Pancreas (tissue), 10 donors: ENCODE measurements around the gene SLC16A3. TPM values are rescaled to one million over a fixed set of nuclear protein-coding genes. Genes with fewer than 3 reads are reported as not detected.
A peak's percentile ranks its signal among the peaks of the same experiment; 100 is the strongest.
"Not testable (repeated sequence)": the region's sequence is repeated elsewhere in the genome, so short reads cannot be mapped to it uniquely, and the experiment has no call there.

Source experiments
- ATAC-seq, 4 donors: fragments of 200-7000 bp; cut with Tn5 transposase; one replicate each; pipeline versions ENCODE4 v1.8.0 to v1.9.1; 2020; ENCODE audit warnings: mild to moderate bottlenecking in 4 of 4, moderate library complexity in 4 of 4
- DNase-seq, 6 donors: peaks; one replicate each; pipeline ENCODE4 v3.0.0-alpha.2; 2020
- FAIRE-seq: peaks from 2 replicates; lab custom pipeline; 2012; peaks lifted over from hg19 to GRCh38; lab: Jason Lieb, UNC
- H3K27ac ChIP-seq, 4 donors: fragments of 200-600 bp; sonication (generic); 1 replicate in 3 of 4; 2 replicates in 1 of 4; pipeline versions ENCODE4 v1.5.0 to v1.8.0; 2020
- H3K27me3 ChIP-seq, 4 donors: fragments of 200-600 bp; one replicate each; pipeline ENCODE4 v1.8.0; 2021
- H3K36me3 ChIP-seq, 3 donors: fragments of 200-600 bp; sonication (generic) in 1 of 3; one replicate each; pipeline versions ENCODE4 v1.5.0 to v1.8.0; 2020 to 2021
- H3K4me1 ChIP-seq, 3 donors: fragments of 200-600 bp; one replicate each; pipeline ENCODE4 v1.8.0; 2021
- H3K4me3 ChIP-seq, 4 donors: fragments of 200-600 bp; sonication (generic) in 2 of 4; one replicate each; pipeline versions ENCODE4 v1.5.0 to v1.8.0; 2020 to 2021
- H3K9me3 ChIP-seq, 4 donors: fragments of 200-600 bp; one replicate each; pipeline ENCODE4 v1.8.0; 2021
- CTCF ChIP-seq, 4 donors: fragments of 200-600 bp; sonication (generic) in 3 of 4; IDR thresholded peaks; one replicate each; pipeline versions ENCODE4 v1.5.0 to v1.8.0; 2021; ENCODE audit warnings: antibody characterized with exemption in 4 of 4
- WGBS, 2 donors: extraction: QIAGEN DNeasy Blood & Tissue Kit; methylation state at CpG; one replicate each; pipeline ENCODE4 v1.1.7; 2013; 5-methylcytosine and 5-hydroxymethylcytosine counted together
- intact Hi-C, 3 donors: fragments of 100-400 bp; cut with DNase I; formaldehyde crosslinking; loops; one replicate each; pipeline versions ENCODE4 v1.11.1 to v1.14.2; 2022
- polyA plus RNA-seq, 2 donors: library from polyadenylated mRNA; stranded (reverse); fragments of 200-250 nt; gene quantifications; one replicate each; pipeline ENCODE4 v1.2.3, GENCODE V29; 2013
- total RNA-seq, 6 donors: library from RNA; stranded (reverse); fragmentation: NEBNext Ultra II Directional in 4 of 6; extraction: Animal tissue kit (Norgen Biotek cat#: 25700) in 4 of 6; gene quantifications; one replicate each; pipeline versions ENCODE4 v1.2.1 to v1.2.4, GENCODE V29; 2021 to 2023
- donor health status: healthy with polysubstance abuse.
- donor health status: DM: no; HTN: no; CAD: no; lungs with moderate emphysema.
- donor health status: DM: no; HTN: no; CAD: no.
- donor health status: control.
- donor health status: control.
- donor health status: Bipolar disorder and iron deficiency.
- donor health status: DM: yes; HTN: yes; CAD: no.
- donor health status: DM: no; HTN: no; CAD: no.
- donor health status: DM: no; HTN: no; CAD: no.
- donor health status: DM: yes; HTN: yes; CAD: no.

SLC16A3 gene
- total and polyA plus RNA-seq, 8 donors, result 1.2 to 22.8 (median 3.7) TPM

- Histone ChIP-seq H3K9me3 (no peaks in the 10 kb centered on the region), H3K27me3 (no peaks in the 10 kb centered on the region), H3K4me1 (no peaks in the 10 kb centered on the region), H3K4me3 (no peak overlapping the region), H3K27ac (no peak overlapping the region), H3K36me3 (peaks cover 0 to 19% (median 0%) of the 10 kb centered on the region in 3 donors)
- WGBS, 2 donors, result 90 to 91% methylated on average over 5 of the region's 5 CpGs
- ATAC-seq (no peak), FAIRE-seq (no peak), DNase-seq (no peak)
- intact Hi-C loops, result no loop called here
- TF ChIP-seq CTCF (IDR thresholded peaks at IDR 0.05), result no peak
Observed at GRCh38 chr17:82184761-82185160, 44.1 kb upstream of the SLC16A3 start.

- 89 to 92% methylated on average over 15 of the region's 15 CpGs for WGBS, 2 donors
- H3K36me3 ChIP-seq, result peaks cover 0 to 8% (median 0%) of the 10 kb centered on the region in 3 donors
- H3K4me3 ChIP-seq, result no peak overlapping the region
- H3K27me3 ChIP-seq, result no peaks in the 10 kb centered on the region
- no peak for ATAC-seq
- H3K9me3 ChIP-seq, result no peaks in the 10 kb centered on the region
- no peak overlapping the region for H3K27ac ChIP-seq
- no peaks in the 10 kb centered on the region for H3K4me1 ChIP-seq
- DNase-seq, result peak in 1 of 6 donors; percentile 18
- intact Hi-C loops, result no loop called here
- no peak for FAIRE-seq
- no peak for TF ChIP-seq CTCF (IDR thresholded peaks at IDR 0.05)
Observed at GRCh38 chr17:82186221-82186620, 42.6 kb upstream of the SLC16A3 start.

- H3K27me3 ChIP-seq, result no peaks in the 10 kb centered on the region
- H3K36me3 ChIP-seq, result peaks cover 0 to 2% (median 0%) of the 10 kb centered on the region in 3 donors
- ATAC-seq, result no peak
- no peaks in the 10 kb centered on the region for H3K9me3 ChIP-seq
- 88 to 95% methylated on average over 15 to 19 of the region's 23 CpGs for WGBS, 2 donors
- no peak overlapping the region for H3K27ac ChIP-seq
- intact Hi-C loops, result no loop called here
- H3K4me3 ChIP-seq, result no peak overlapping the region
- no peak for TF ChIP-seq CTCF (IDR thresholded peaks at IDR 0.05)
- FAIRE-seq, result no peak
- no peaks in the 10 kb centered on the region for H3K4me1 ChIP-seq
- peak in 1 of 6 donors; percentile 36 for DNase-seq
Observed at GRCh38 chr17:82187500-82187899, 41.3 kb upstream of the SLC16A3 start.

- FAIRE-seq (no peak), DNase-seq (peak in 1 of 6 donors; percentile 59), ATAC-seq (no peak)
- Histone ChIP-seq H3K27me3 (no peaks in the 10 kb centered on the region), H3K9me3 (no peaks in the 10 kb centered on the region), H3K4me1 (no peaks in the 10 kb centered on the region), H3K36me3 (peaks cover 0 to 4% (median 0%) of the 10 kb centered on the region in 3 donors), H3K27ac (no peak overlapping the region), H3K4me3 (no peak overlapping the region)
- WGBS, 2 donors, result 80 to 85% methylated on average over 26 of the region's 26 CpGs
- no peak for TF ChIP-seq CTCF (IDR thresholded peaks at IDR 0.05)
- intact Hi-C loops, result no loop called here
Observed at GRCh38 chr17:82188001-82188961, 40.6 kb upstream of the SLC16A3 start.

GRCh38 chr17:82193050-82193449 is 35.8 kb upstream of the SLC16A3 start:
- H3K9me3 ChIP-seq, H3K27ac ChIP-seq, ATAC-seq, intact Hi-C loops, H3K4me1 ChIP-seq, H3K4me3 ChIP-seq, FAIRE-seq, H3K27me3 ChIP-seq, DNase-seq: not testable (repeated sequence)
- peaks cover 0 to 32% (median 5%) of the 10 kb centered on the region in 3 donors for H3K36me3 ChIP-seq
- 86 to 89% methylated on average over 6 of the region's 6 CpGs for WGBS, 2 donors
